Head of caudate nucleus (tissue), 42 donors: ENCODE measurements around the gene HLF.
"Not testable (repeated sequence)": the region's sequence is repeated elsewhere in the genome, so short reads cannot be mapped to it uniquely, and the experiment has no call there.

Experiments
- DNase-seq, 42 donors: peaks; one replicate each; pipeline versions ENCODE4 v3.0.0 to v3.0.0-alpha.2; 2020 to 2021; ENCODE audit warnings: mixed read lengths in 7 of 42
- intact Hi-C: fragments of 100-400 bp; cut with DNase I; formaldehyde crosslinking; loops from one replicate; pipeline ENCODE4 v1.15.0; 2022

The HLF gene

GRCh38 chr17:55319933-55320593 is 55.3 kb downstream of the HLF start:
- intact Hi-C loops, result no loop called here
- no peak for DNase-seq

DNA sequence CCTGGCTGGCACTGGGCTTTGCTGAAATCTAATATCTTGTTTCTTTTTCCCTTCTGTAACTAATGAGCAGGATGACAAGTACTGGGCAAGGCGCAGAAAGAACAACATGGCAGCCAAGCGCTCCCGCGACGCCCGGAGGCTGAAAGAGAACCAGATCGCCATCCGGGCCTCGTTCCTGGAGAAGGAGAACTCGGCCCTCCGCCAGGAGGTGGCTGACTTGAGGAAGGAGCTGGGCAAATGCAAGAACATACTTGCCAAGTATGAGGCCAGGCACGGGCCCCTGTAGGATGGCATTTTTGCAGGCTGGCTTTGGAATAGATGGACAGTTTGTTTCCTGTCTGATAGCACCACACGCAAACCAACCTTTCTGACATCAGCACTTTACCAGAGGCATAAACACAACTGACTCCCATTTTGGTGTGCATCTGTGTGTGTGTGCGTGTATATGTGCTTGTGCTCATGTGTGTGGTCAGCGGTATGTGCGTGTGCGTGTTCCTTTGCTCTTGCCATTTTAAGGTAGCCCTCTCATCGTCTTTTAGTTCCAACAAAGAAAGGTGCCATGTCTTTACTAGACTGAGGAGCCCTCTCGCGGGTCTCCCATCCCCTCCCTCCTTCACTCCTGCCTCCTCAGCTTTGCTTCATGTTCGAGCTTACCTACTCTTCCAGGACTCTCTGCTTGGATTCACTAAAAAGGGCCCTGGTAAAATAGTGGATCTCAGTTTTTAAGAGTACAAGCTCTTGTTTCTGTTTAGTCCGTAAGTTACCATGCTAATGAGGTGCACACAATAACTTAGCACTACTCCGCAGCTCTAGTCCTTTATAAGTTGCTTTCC is 56.0 kb downstream of the HLF start:
- intact Hi-C loops, result no loop called here
- DNase-seq, result peak in 24 of 42 donors; percentile 13 to 61 (median 36)

DNA sequence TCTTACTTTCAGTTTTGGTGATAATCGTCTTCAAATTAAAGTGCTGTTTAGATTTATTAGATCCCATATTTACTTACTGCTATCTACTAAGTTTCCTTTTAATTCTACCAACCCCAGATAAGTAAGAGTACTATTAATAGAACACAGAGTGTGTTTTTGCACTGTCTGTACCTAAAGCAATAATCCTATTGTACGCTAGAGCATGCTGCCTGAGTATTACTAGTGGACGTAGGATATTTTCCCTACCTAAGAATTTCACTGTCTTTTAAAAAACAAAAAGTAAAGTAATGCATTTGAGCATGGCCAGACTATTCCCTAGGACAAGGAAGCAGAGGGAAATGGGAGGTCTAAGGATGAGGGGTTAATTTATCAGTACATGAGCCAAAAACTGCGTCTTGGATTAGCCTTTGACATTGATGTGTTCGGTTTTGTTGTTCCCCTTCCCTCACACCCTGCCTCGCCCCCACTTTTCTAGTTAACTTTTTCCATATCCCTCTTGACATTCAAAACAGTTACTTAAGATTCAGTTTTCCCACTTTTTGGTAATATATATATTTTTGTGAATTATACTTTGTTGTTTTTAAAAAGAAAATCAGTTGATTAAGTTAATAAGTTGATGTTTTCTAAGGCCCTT is 56.8 kb downstream of the HLF start:
- no peak for DNase-seq
- intact Hi-C loops, result no loop called here

- intact Hi-C loops, result no loop called here
- no peak for DNase-seq
Measured at GRCh38 chr17:55322453-55322985, 57.8 kb downstream of the HLF start.

DNA sequence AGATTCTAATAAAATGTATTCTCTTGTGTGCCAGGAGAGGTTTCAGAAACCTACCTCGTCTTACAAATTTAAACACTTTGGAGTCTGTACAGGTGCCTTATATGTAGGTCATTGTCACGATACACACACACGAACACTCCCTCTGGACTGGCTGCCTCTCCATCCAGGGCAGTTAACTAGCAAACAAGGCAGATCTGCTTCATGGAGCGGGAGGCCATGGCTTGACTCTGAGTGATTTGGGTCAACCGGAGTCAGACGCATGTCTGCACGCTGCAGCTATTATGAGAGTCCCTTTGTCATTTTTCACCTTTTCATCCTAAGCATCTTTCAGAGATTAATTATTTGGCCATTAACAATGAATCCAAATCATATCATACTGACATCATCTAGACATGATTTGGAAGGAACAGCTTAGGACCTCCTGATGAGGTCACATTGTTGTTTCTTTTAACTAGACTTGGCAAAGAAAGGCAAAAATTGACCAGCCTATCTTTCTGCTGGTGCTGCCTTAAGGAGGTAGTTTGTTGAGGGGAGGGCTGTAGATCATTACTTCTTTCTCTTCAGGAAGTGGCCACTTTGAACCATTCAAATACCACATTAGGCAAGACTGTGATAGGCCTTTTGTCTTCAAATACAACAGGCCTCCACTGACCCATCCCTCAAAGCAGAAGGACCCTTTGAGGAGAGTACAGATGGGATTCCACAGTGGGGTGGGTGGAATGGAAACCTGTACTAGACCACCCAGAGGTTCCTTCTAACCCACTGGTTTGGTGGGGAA is 58.9 kb downstream of the HLF start:
- no peak for DNase-seq
- intact Hi-C loops, result no loop called here

DNA sequence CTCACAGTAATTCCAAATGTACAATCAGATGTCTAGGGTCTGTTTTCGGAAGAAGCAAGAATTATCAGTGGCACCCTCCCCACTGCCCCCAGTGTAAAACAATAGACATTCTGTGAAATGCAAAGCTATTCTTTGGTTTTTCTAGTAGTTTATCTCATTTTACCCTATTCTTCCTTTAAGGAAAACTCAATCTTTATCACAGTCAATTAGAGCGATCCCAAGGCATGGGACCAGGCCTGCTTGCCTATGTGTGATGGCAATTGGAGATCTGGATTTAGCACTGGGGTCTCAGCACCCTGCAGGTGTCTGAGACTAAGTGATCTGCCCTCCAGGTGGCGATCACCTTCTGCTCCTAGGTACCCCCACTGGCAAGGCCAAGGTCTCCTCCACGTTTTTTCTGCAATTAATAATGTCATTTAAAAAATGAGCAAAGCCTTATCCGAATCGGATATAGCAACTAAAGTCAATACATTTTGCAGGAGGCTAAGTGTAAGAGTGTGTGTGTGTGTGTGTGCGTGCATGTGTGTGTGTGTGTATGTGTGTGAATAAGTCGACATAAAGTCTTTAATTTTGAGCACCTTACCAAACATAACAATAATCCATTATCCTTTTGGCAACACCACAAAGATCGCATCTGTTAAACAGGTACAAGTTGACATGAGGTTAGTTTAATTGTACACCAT is 59.7 kb downstream of the HLF start:
- no peak for DNase-seq
- intact Hi-C loops, result no loop called here

GRCh38 chr17:55325406-55325805 is 60.6 kb downstream of the HLF start:
- DNase-seq, result no peak
- intact Hi-C loops, result no loop called here

DNA sequence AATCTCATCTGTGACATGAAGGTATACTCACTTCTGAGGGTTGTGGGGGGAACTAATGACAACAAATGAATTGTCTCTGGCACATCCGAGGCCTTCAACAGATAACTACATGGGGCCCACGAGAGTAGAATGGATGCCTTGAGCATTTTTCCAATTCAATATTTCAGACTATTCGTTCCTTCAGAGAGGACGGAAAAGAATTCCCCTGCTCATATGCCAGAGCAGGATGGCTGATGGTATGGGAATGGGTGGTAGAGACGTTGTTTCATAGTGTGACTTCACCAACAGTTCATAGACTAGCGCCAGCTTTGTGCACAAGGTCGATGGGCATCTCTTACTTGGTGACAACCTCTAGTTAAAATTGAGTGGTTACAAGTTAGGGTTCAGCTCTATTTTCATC is 61.3 kb downstream of the HLF start:
- DNase-seq, result no peak
- intact Hi-C loops, result no loop called here

GRCh38 chr17:55327225-55328088 is 62.7 kb downstream of the HLF start:
- no peak for DNase-seq

DNA sequence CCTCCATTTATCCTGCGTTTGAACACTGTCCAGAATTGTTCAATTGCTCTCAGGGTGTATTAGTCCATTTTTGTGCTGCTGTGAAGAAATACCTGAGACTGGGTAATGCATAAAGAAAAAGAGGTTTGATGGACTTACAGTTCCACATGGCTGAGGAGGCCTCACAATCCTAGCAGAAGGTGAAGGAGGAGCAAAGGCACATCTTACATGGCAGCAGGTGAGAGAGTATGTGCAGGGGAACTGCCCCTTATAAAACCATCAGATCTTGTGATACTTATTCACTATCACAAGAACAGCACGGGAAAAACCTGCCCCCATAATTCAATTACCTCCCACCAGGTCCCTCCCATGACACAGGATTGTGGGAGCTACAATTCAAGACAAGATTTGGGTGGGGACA is 63.8 kb downstream of the HLF start:
- intact Hi-C loops, DNase-seq: not testable (repeated sequence)

More at GRCh38 chr17:55327225-55328088, 62.7 kb downstream of the HLF start:
- intact Hi-C loops, result no loop called here

DNA sequence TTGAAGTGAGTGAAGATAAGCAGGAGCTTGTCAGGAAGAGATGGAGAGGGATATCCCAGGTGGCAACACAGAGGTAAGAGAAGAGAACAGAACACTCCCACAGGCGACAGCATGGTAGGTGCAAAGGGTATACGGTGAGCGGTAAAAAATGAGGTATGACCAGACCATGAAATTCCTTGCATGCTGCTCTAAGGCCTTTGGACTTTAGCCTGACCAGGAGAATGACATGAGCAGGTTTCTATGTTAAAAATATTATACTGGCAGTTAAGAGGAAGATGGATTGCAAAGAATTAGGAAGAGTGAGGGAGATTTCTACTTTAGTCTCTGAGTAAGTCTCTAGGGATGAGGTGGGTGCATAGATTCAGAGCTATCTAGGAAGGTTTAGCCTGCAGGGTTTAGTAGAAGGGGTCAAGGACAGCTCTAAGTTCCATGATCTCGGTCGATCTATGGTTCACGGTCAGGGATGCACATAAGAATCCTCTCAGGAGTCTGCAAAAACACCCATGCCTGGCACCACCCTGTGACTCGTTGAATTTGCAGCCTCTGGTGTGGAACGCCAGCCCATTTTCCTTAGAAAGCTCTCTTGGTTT is 65.7 kb downstream of the HLF start:
- no peak for DNase-seq
- intact Hi-C loops, result no loop called here

- DNase-seq, result no peak
- intact Hi-C loops, result no loop called here
Measured at GRCh38 chr17:55332296-55333041, 67.7 kb downstream of the HLF start.

DNA sequence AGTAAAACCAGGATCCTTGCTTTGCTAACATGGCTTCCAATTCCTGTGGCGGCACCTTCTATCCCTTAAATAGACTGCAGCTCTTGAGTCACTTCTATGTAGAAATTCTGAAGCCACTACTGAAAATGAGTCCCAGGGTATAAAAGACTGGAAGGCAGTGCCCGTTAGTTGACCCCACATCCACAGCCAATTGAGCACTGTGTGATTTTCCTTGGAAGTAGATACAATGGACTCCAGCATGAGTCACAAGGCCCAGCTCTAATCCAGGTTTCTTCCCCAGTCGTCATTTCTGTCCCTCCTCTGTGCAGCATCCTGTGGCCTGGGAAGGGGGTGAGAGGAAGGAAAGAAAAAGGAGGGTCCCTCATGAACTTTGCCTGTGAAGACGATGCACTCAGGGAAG is 69.5 kb downstream of the HLF start:
- DNase-seq, result no peak
- intact Hi-C loops, result no loop called here

- DNase-seq, result peak in 13 of 42 donors; percentile 9 to 62 (median 30)
- intact Hi-C loops, result no loop called here
Measured at GRCh38 chr17:55334881-55335540, 70.3 kb downstream of the HLF start.

- intact Hi-C loops, result no loop called here
Measured at GRCh38 chr17:55335625-55336024, 70.9 kb downstream of the HLF start.

GRCh38 chr17:55336426-55336825 is 71.7 kb downstream of the HLF start:
- DNase-seq, result no peak
- intact Hi-C loops, result no loop called here

More at GRCh38 chr17:55335625-55336024, 70.9 kb downstream of the HLF start:
- no peak for DNase-seq
